Measurements from ENCODE around the gene HIP1R. TPM values are rescaled to one million over a fixed set of nuclear protein-coding genes. Genes with fewer than 3 reads are reported as not detected.

Gene HIP1R
- total and polyA plus RNA-seq, 2 of the 8 experiments (the other 6 are each of a cell fraction or from before 2014, with no cell fraction given): 11.2 to 14.5 TPM

GRCh38 chr12:122811777-122812176 is 23.5 kb upstream of the HIP1R start:
- no peaks in the 10 kb centered on the region for H3K27me3 ChIP-seq (replicated peaks in 1 of 4; ENCODE audit: control insufficient read depth in 3 of 4, extremely low read depth in 1 of 4, insufficient read depth in 3 of 4, low read length in 3 of 4)
- H2AK5ac ChIP-seq (ENCODE audit: low read depth, low read length): no peak overlapping the region
- H3K23me2 ChIP-seq (ENCODE audit: low read depth, low read length): no peaks in the 10 kb centered on the region
- H3K4me3 ChIP-seq (ENCODE audit: extremely low read depth in 1 of 4, insufficient read depth in 2 of 4, low read depth in 3 of 4, low read length in 4 of 4): no peak overlapping the region
- CTCF ChIA-PET (ENCODE audit: partially characterized antibody): interaction anchor here (0.7 to 1.3 kb wide), 2 partner anchors 18 to 341 kb away, joined by 4 to 5 read pairs; no protein-coding TSS in a partner anchor
- H4K5ac ChIP-seq (ENCODE audit: insufficient read length, low read depth, low read length): no peak overlapping the region
- H3K79me1 ChIP-seq (ENCODE audit: low read depth, low read length): no peaks in the 10 kb centered on the region
- POLR2A ChIA-PET (ENCODE audit: partially characterized antibody): no interaction called here
- WGBS, 2 experiments (ENCODE audit: extremely low coverage in 1 of 2, insufficient coverage in 1 of 2, insufficient read length in 1 of 2, insufficient replicate concordance in 2 of 2, low coverage in 1 of 2, low lambda C conversion rate in 2 of 2, missing lambda C conversion rate in 1 of 2): 87% methylated on average over 3 of the region's 3 CpGs; no CpG with 5 or more reads in 1 of the 2 experiments
- no peak overlapping the region for H3K56ac ChIP-seq (replicated peaks; ENCODE audit: insufficient read length, low read depth, low read length)
- no peak overlapping the region for H3K4me2 ChIP-seq (ENCODE audit: insufficient read depth in 1 of 2, low read depth in 2 of 2, low read length in 2 of 2)
- no peak overlapping the region for H3K23ac ChIP-seq (ENCODE audit: insufficient read length)
- H3K79me2 ChIP-seq (ENCODE audit: control insufficient read depth in 1 of 2, insufficient read depth in 2 of 2, low read length in 2 of 2): no peaks in the 10 kb centered on the region
- no peak overlapping the region for H3K14ac ChIP-seq (ENCODE audit: insufficient read length)
- H4K8ac ChIP-seq (ENCODE audit: extremely low read depth, insufficient read depth, low read length): no peak overlapping the region
- H3K4me1 ChIP-seq (replicated peaks in 1 of 4; ENCODE audit: control insufficient read depth in 3 of 4, insufficient read depth in 4 of 4, low read length in 3 of 4): no peaks in the 10 kb centered on the region
- H3K18ac ChIP-seq (ENCODE audit: extremely low read depth, low read length): no peak overlapping the region
- H2BK12ac ChIP-seq (ENCODE audit: low read depth, low read length): no peak overlapping the region
- H4K20me1 ChIP-seq (replicated peaks in 1 of 2; ENCODE audit: control insufficient read depth in 1 of 2, insufficient read depth in 2 of 2, low read length in 2 of 2): no peaks in the 10 kb centered on the region
- no peak overlapping the region for H3K9ac ChIP-seq (replicated peaks in 1 of 4; ENCODE audit: extremely low read depth in 1 of 4, low read depth in 3 of 4, low read length in 3 of 4)
- H2BK15ac ChIP-seq (ENCODE audit: low read length): no peak overlapping the region
- H3K27ac ChIP-seq (ENCODE audit: low read depth, low read length): no peak overlapping the region
- TF ChIP-seq CHD2 (IDR thresholded peaks at IDR 0.05; ENCODE audit: low read length): no peak
- TF ChIP-seq SAP30 (IDR thresholded peaks at IDR 0.05; ENCODE audit: insufficient read depth, insufficient replicate concordance, low read length): no peak
- no peak for TF ChIP-seq HDAC2 (IDR thresholded peaks at IDR 0.05; ENCODE audit: borderline replicate concordance in 1 of 2, low read depth in 2 of 2, low read length in 2 of 2)
- TF ChIP-seq SP4 (IDR thresholded peaks at IDR 0.05; ENCODE audit: low read length): no peak
- no peak for TF ChIP-seq CEBPB (IDR thresholded peaks at IDR 0.05; ENCODE audit: low read depth, low read length)
- no peak for TF ChIP-seq NANOG (IDR thresholded peaks at IDR 0.05; ENCODE audit: insufficient read depth, low read depth, low read length, poor library complexity, severe bottlenecking)
- H3K4ac ChIP-seq (replicated peaks; ENCODE audit: insufficient read length, low read depth, low read length): no peak overlapping the region
- H3K36me3 ChIP-seq (ENCODE audit: control insufficient read depth in 2 of 4, insufficient read depth in 4 of 4, low read length in 3 of 4): no peaks in the 10 kb centered on the region
- H2BK5ac ChIP-seq (ENCODE audit: low read depth, low read length): no peak overlapping the region
- H2AFZ ChIP-seq (ENCODE audit: low read length): no peak overlapping the region
- FAIRE-seq (no peak), DNase-seq (ENCODE audit: low read depth in 1 of 2, low spot score in 2 of 2) (no peak)
- no peak overlapping the region for H4K91ac ChIP-seq (replicated peaks; ENCODE audit: insufficient read length, low read length)
- no peaks in the 10 kb centered on the region for H3K9me3 ChIP-seq (ENCODE audit: insufficient read depth in 2 of 2, low read depth in 1 of 2, low read length in 1 of 2)
- no peak overlapping the region for H2BK120ac ChIP-seq (replicated peaks; ENCODE audit: low read depth, low read length)
- H2BK20ac ChIP-seq (ENCODE audit: low read length): no peak overlapping the region
